ENCODE measurements around the gene KCNAB1.

KCNAB1 gene

GRCh38 chr3:156344215-156344614, 223.8 kb downstream of the KCNAB1 start:
- TF ChIP-seq EZH2phosphoT487 (IDR thresholded peaks at IDR 0.05; ENCODE audit: borderline replicate concordance) (no peak), CTCF (conservative IDR thresholded peaks at IDR 0.05; ENCODE audit: low read length) (no peak)
- H3K79me2 ChIP-seq (ENCODE audit: insufficient read depth, low read length) = no peaks in the 10 kb centered on the region
- H3K36me3 ChIP-seq (ENCODE audit: insufficient read depth, low read length) = no peaks in the 10 kb centered on the region
- H2AFZ ChIP-seq (ENCODE audit: low read length) = no peak overlapping the region
- no peaks in the 10 kb centered on the region for H3F3A ChIP-seq (ENCODE audit: low read depth)
- H3K4me2 ChIP-seq (ENCODE audit: low read depth, low read length, poor library complexity, severe bottlenecking) = no peak overlapping the region
- H3K9me3 ChIP-seq (ENCODE audit: insufficient read depth, low read depth, low read length) = no peaks in the 10 kb centered on the region
- H4K20me1 ChIP-seq (ENCODE audit: insufficient read depth, low read length, poor library complexity, severe bottlenecking) = no peaks in the 10 kb centered on the region
- H3K9me2 ChIP-seq (replicated peaks; ENCODE audit: low read depth, low read length) = no peaks in the 10 kb centered on the region
- no peak overlapping the region for H3K9ac ChIP-seq (ENCODE audit: low read depth, low read length, poor library complexity, severe bottlenecking)
- H3K4me1 ChIP-seq (ENCODE audit: insufficient read depth, low read length, poor library complexity, severe bottlenecking) = peaks cover 10% of the 10 kb centered on the region
- no peaks in the 10 kb centered on the region for H3K27me3 ChIP-seq (ENCODE audit: insufficient read depth, low read length, poor library complexity, severe bottlenecking)
- no peak overlapping the region for H3K4me3 ChIP-seq (ENCODE audit: low read length, poor library complexity, severe bottlenecking)

- Histone ChIP-seq H3K4me1 (ENCODE audit: insufficient read depth, low read length, poor library complexity, severe bottlenecking) (peaks cover 37% of the 10 kb centered on the region), H4K20me1 (ENCODE audit: insufficient read depth, low read length, poor library complexity, severe bottlenecking) (no peaks in the 10 kb centered on the region), H3K36me3 (ENCODE audit: insufficient read depth, low read length) (no peaks in the 10 kb centered on the region), H3K9me2 (replicated peaks; ENCODE audit: low read depth, low read length) (no peaks in the 10 kb centered on the region), H2AFZ (ENCODE audit: low read length) (peak overlapping the region; percentile 54; the same call in 1 of the 2 replicates), H3K4me2 (ENCODE audit: low read depth, low read length, poor library complexity, severe bottlenecking) (peak overlapping the region; percentile 57), H3K9ac (ENCODE audit: low read depth, low read length, poor library complexity, severe bottlenecking) (peak overlapping the region; percentile 8), H3K79me2 (ENCODE audit: insufficient read depth, low read length) (no peaks in the 10 kb centered on the region), H3F3A (ENCODE audit: low read depth) (no peaks in the 10 kb centered on the region), H3K4me3 (ENCODE audit: low read length, poor library complexity, severe bottlenecking) (no peak overlapping the region), H3K9me3 (ENCODE audit: insufficient read depth, low read depth, low read length) (no peaks in the 10 kb centered on the region), H3K27me3 (ENCODE audit: insufficient read depth, low read length, poor library complexity, severe bottlenecking) (no peaks in the 10 kb centered on the region)
- TF ChIP-seq CTCF (conservative IDR thresholded peaks at IDR 0.05; ENCODE audit: low read length) = no peak
- TF ChIP-seq EZH2phosphoT487 (IDR thresholded peaks at IDR 0.05; ENCODE audit: borderline replicate concordance) = no peak
Observed at GRCh38 chr3:156349111-156349510, 228.7 kb downstream of the KCNAB1 start.

- Histone ChIP-seq H2AFZ (ENCODE audit: low read length) (no peak overlapping the region), H3K79me2 (ENCODE audit: insufficient read depth, low read length) (no peaks in the 10 kb centered on the region), H3F3A (ENCODE audit: low read depth) (no peaks in the 10 kb centered on the region), H3K4me1 (ENCODE audit: insufficient read depth, low read length, poor library complexity, severe bottlenecking) (peaks cover 37% of the 10 kb centered on the region), H3K4me2 (ENCODE audit: low read depth, low read length, poor library complexity, severe bottlenecking) (no peak overlapping the region), H3K9me2 (replicated peaks; ENCODE audit: low read depth, low read length) (no peaks in the 10 kb centered on the region), H3K4me3 (ENCODE audit: low read length, poor library complexity, severe bottlenecking) (no peak overlapping the region), H3K27me3 (ENCODE audit: insufficient read depth, low read length, poor library complexity, severe bottlenecking) (no peaks in the 10 kb centered on the region), H3K9ac (ENCODE audit: low read depth, low read length, poor library complexity, severe bottlenecking) (no peak overlapping the region), H3K36me3 (ENCODE audit: insufficient read depth, low read length) (no peaks in the 10 kb centered on the region), H3K9me3 (ENCODE audit: insufficient read depth, low read depth, low read length) (no peaks in the 10 kb centered on the region), H4K20me1 (ENCODE audit: insufficient read depth, low read length, poor library complexity, severe bottlenecking) (no peaks in the 10 kb centered on the region)
- no peak for TF ChIP-seq CTCF (conservative IDR thresholded peaks at IDR 0.05; ENCODE audit: low read length)
- no peak for TF ChIP-seq EZH2phosphoT487 (IDR thresholded peaks at IDR 0.05; ENCODE audit: borderline replicate concordance)
Observed at GRCh38 chr3:156349978-156350377, 229.6 kb downstream of the KCNAB1 start.

Data from Loucy (cell line).